T-helper 9 cell (primary cell): ENCODE data around the gene COPZ2.
"Not testable (repeated sequence)": the region's sequence is repeated elsewhere in the genome, so short reads cannot be mapped to it uniquely, and the experiment has no call there.

Experiments
- DNase-seq: peaks from one replicate; pipeline ENCODE4 v3.0.0-alpha.2; 2020

Gene COPZ2

DNA sequence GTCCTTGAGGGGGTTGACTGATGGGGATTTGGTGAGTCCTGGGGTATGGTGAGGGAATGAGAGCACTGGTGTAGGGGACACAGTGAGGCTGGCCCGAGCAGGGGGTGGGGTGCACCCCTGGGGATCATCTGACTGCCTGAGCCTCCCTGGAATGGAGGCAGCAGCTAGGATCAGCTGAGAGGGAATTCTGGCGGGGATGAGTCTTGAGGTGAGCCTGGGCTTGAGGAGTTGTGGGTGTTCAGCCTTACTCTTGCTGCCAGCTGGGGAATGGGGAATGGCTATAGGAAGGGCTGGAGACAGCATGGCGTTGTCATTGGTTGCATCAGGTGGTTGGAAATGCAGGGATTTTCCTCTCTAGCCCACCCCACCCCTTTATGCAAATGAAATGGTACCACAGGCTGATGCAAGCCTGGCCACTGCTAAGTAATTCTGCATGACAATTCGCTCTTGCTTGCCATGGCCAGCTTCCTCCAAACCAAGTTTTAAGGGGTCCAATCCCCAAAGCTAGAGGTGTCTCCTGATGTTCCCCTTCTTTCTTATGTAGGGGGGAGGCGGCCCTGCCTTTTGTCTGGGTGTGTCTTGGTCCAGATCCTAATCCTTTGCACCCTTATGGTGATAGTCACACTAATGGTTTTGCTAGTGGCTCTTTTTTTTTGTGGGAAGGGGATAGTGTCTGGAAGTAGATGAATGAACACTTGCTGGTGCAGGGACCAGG, 18.1 kb upstream of the COPZ2 start:
- DNase-seq, result no peak

DNA sequence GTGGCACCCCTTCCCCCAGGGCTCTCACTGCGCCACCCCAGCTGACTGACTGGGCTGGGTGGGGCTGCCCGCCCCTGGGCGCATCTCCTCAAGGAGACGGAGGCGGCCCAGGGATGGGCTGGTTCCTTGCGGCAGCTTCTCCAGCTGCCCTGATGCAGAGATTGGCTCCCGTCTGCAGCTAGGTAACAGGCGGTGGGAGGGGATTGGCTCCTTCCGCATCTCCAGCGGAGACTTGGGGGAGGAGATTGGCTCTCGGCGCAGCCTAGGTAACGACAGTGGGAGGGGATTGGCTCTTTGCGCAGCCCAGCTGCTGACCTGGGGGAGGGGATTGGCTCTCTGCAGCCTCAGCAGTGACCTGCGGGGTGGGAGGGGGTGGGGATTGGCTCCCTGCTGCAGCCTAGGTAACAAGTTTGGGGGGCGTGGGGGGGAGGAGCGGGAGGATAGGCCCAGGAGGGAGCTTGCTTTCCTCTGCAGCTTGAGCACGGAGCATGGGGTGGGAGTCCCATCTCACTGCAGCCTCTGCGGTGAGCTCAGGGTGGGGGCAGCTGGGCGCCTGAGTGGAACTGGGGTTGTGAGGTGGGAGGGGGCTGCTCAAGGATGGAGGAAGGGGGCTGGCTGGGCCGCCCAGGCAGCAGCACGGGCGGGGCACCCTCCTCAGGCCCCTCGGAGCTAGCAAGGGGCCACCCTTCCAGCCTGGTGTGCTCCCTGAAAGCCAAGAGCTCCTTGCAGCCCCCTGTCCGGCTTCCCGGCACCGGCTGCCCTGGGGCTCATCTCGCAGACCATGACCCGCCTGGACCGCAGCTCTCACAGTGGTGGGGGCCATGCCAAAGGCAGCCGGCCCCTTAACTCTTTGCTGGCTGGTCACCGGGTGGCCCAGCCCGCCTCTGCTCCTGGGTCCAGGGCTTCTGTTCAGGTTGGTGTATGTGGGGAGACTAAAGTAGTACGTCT, 16.9 kb upstream of the COPZ2 start:
- no peak for DNase-seq

DNA sequence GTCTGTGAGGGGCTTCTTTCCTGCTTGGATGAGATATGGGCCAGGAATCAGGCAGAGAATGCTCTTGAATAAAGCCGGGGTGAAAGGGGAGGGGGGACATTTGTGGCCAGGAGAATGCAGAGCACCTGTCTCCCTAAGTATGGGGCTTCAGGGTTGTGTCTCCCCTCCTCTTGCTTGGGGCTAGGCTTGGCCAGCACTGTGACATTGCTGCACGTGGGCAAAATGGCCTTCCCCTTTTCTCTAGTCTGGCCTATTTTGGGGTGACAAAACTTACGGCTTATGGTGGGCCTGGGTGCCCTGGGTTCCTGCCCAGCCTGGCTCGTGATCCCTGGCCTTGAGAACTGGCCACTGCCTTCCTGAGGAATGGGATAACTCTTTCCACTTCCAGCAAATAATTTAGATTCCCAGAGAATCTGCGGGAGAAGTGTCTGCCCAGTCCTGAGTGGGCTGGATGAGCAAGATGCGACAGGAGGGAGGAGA, 16.2 kb upstream of the COPZ2 start:
- DNase-seq, result no peak

DNA sequence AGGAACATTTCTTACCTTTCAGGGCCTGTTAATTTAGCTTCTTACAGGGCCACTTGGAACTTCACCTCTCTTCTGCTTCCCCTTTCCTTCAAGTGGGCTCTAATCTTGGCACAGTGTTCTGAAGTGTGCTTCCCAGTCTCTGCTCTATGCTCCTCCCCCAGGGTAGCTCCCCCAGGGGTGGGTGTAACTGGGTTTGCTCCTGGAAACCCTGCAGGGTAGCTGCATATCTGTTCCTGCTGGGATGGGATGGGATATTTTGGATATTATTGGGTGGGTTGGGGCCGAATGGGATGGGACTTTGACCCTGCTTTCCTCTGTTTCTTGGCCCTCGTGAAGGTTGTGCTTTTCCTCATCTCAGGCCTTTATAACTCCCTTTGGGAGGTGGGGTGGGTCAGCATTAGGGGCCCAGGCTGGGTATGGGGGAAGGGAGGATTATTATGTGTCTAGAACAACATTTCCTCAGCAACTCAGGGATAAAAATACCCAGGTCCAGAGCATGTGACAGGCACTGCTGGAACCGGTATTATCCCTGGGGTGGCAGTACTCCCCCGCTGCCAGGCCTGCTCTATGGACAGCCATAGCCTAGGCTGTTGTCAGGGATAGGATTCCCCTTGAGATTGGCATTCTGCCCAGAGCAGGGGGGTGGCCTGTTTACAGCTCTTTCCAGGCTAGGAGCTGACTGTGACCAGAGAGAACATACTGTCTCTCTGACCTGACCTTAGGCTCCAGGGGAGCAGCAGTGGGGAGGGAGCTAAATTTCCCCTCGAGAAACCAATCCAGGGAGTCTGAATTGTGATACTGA, 15.6 kb upstream of the COPZ2 start:
- DNase-seq, result no peak

DNA sequence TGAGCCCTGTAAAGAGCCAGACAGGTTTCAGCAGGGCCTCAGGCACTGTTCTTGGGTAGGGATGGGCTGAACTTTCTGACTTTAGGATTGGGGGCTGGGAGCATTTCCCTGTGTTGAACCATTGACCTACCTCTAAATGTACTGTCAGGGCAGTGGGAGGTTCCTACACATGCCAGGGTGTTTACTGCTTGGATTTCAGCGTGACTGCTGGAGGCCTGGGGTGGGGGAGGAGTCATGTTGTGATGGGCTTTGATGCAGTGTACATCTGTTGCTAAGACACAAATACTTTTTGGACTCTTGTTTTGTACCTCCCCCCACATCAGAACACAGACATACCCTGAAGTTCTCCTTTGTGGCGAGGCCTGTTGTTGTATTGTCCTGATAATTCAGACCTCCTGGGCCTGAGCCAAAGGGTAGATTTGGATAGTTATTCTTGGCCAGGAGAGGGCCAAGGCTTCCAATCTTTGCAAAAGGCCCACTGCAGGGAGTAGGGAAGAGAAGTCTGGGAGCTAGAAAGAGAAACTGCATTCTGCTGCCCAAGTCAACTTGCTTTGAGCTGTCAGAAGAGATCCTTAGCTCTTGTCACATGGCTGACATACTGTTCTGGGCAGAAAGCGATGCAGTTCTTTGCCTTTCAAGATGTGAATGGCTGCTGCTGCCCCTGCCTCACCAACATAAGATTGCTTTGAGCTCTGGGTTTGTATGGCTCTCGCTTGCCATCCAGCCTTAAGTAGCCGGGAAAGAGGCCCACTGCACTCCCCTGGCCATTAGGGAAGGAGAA, 14.3 kb upstream of the COPZ2 start:
- no peak for DNase-seq

DNA sequence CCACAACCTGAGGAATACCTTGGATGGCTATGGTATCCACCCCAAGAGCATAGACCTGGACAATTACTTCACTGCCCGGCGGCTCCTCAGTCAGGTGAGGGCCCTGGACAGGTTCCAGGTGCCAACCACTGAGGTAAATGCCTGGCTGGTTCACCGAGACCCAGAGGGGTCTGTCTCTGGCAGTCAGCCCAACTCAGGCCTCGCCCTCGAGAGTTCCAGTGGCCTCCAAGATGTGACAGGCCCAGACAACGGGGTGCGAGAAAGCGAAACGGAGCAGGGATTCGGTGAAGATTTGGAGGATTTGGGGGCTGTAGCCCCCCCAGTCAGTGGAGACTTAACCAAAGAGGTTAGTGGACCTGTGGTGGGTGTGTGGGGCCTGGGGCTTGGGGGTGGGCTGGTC, 13.7 kb upstream of the COPZ2 start:
- DNase-seq, result no peak

DNA sequence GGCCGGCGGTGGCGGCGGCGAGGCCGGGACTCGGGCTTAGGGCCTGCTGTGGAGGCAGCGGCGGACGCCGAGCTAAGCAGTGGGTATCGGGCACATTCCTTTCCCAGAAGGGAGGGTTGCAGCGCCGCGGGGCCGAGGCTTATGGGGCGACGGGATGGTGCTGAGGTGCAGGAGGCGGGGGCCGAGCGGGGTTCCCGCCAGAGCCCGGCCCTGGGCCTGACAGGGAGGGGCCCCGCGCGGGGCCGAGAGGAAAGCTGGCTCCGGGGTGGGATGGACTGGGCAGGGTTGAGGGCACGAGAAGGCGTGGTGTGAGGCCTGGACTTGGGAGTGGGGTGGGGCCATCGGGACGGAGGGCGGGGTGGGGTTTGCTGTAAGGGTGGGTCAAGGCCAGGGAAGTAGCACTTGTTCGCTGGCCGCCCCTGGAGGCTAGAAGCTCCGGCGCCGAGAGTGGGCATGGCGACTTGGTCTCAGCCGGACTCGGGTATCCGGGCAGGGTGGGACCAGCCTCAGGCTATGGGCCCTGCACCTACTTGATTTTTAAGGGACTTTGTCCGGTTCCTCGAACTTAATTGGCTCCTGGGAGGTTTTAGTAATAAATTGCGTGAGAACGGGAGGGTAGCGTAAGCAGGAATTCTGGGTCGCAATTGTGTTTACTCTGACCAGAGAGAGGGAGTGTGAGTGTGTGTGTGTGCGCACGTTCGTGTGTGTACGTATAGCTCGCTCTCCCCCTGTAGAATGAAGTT, 11.0 kb upstream of the COPZ2 start:
- no peak for DNase-seq

DNA sequence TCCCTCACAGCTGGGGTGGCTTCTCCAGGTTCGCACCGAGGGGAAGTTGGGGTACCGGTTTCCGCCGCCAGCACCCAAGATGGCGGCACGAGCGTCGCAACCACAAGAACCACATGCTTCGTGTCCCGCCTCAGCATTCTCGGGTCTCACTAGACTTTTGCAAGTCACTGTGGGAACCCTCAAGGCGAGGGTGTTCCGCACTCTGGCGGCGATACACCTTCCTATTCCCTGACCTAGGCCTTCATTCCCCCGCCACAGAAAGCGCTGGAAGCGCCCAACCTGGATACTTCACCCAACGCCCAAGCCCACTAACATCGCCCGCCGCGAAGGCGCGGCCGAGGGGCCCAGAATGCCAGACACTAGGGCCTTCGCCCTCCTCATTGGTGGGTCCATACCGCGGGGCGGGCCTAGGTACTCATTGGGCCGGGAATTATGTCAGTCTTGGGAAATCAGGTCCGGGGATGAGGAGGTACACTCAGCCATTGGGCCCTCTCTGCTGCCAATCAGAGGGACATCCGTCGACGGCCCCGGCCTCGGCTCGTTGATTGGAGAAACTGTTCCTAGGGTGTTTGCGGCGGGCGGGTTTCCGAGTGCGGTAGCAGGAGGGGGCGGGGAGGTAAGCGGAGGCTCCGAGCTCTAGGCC, 10.3 kb upstream of the COPZ2 start, which contains the start of gene NFE2L1:
TSS of gene NFE2L1 (plus strand) at position 619 of the 643 bp plus-strand sequence. CDS start 2,760 bp downstream, outside the sequence.
- DNase-seq, result peak; percentile 97

DNA sequence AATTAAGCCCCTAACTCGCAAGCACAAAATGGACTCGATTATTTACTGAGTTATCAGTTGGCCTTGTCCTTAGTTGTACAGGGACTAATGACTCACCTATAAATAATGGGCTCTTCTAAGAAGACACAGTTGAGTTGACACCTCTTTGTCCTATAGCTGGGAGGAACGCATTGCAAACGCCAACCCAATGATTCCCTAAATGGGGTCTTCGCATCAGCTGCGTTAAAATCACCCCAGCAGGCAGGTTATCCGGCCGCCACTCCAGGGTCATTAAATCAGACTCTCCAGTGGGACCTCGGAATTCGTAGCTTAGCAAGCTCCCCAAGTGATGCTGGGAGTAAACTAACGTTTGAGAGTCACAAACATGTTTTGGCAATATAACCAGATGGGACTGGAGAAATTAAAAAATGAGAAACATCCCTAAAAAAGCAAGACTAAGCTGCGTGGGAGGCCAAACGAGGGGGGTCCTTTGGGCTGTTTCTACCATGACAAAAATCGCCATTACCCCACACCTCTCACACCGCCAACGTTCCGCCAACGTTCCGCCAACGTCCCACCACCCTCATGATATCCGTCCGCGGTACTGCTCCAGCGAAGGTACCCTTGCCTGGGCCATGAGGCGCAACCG, 9.6 kb upstream of the COPZ2 start:
- no peak for DNase-seq

DNA sequence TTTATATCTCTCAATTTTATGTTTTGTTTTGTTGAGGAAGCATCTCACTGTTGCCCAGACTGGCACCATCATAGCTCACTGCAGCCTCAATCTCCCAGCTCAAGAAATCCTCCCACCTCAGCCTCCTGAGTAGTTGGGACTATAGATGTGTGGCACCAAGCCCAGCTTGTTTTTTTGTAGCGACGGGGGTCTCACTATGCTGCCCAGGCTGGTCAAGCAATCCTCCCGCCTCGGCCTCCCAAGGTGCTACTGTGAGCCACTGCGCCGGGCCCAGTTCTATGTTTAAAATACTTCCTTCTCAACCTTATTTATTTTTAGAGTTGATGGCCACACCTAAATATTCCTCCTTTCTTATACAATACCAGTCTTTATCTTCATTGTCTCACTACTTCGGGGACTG, 8.7 kb upstream of the COPZ2 start:
- no peak for DNase-seq

DNA sequence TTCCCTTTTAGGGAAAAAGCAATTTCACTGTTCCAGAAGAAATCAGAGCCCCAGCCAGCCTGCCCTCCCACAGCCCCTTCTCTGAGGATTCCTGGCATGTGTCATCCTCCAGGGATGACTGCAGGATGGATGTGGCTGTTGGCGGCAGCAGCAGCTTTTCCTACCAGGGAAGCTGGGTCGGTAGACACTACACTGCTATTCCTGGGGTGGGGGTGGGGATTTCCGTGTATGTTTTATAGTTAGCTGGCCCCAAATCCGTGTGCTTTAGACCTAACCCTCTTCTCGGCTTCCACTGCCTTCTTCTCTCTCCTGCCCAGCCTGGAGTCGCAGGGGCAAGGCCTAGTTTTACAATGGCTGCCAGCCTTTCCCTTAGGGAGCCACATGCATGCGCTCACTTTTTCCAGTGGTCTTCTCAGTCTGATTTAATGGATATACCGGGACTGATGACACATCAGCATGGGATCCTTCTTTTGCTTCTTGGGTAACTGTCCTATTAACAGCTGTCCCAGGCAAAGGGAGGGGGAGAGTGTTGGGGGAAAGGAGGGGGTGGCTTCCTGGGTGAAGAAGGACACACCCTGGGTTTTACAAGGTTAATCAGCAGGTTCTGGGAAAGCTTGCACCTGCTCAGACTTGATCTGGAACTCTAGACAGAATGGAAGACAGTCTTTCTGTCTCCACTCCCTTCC, 7.9 kb upstream of the COPZ2 start:
- DNase-seq, result no peak

DNA sequence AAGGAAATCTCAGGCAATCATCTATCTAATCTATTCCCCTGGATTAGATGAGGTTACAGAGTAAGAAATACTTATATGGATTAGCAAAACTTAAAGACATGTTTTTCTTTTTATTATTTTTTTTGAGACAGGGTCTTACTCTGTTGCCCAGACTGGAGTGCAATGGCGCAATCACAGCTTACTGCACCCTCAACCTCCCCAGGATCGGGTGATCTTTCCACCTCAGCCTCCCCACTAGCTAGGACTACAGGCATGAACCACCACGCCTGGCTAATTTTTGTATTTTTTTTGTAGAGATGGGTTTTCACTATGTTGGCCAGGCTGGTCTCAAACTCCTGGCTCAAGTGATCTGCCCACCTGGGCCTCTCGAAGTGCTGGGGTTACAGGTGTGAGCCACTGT, 7.3 kb upstream of the COPZ2 start:
- DNase-seq, result no peak

DNA sequence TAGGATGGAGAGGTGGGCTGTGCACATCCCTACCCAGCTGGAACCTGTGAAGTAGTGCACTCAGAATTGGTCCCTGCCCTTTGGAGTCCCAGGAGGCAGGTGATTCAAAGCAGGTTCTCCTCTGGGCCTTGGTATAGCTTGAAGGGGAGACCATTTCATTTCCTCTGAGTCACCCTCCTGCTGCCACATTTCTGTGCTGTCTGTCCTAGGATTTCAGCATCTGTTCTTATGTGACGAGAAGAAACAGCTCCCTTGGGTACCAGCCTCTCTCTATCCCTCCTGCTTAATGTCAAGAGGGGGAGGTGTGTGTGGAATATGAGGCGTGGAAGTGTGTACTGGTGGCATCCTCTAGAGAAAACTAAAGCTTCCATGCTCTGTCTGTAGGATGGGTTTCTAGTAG, 5.6 kb upstream of the COPZ2 start:
- no peak for DNase-seq

DNA sequence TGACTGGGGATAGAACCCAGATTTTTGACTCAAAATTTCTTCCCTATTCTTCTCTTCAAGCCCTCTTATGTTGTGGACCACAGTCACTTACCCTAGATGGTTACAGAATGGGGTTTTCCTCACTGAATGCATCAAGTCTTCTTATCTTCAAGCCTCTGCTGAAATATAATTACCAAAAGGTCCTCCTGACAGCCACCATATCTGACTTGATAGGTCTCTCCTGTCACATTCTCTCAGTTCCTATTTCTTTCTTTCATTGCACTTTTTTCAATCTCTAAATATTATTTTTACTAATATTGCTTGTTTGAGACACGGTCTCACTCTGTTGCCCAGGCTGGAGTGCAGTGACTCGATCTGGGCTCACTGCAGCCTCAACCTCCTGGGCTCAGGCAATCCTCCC, 1.1 kb upstream of the COPZ2 start:
- no peak for DNase-seq

DNA sequence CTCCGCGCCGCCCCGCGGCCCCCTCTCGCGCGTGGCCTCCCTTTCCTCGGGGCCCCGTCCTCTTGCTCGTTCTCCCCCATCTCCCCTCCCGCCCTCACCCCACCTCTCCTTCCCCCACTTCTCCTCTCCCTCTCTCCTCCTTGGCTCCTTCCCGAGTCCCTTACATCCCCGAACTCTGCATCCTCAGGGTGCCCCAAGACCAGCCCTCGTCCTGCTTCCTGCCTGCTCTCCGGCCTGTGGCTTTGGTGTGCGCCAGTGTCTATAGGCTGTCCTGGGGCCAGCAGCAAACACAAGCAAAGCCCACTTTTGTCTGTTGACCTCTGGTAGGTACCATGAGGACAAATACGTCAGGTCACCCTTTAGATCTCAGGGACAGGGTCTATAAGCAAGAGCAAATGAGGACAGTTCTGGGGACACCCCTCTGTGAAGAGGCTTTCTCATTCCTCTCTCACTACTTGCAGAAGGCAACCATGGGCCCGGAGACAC, 284 bp upstream of the COPZ2 start:
- no peak for DNase-seq

DNA sequence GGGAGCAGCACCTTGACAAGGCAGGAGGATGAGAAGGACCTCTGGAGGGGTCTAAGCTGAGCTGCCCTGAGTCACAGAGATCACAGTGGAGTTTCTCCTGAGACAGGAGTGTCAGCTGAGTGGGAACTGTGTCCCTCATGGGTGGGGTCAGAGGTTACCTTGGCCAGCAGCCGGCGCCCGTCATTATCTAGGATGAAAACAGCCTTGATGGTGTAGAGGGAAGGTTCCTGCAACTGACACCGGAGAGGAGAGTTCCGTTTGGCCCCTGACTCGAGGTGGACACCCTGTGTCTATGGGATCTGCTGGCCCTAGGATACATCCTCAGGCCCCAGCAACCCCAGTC, 933 bp downstream of the COPZ2 start:
- DNase-seq, result no peak

DNA sequence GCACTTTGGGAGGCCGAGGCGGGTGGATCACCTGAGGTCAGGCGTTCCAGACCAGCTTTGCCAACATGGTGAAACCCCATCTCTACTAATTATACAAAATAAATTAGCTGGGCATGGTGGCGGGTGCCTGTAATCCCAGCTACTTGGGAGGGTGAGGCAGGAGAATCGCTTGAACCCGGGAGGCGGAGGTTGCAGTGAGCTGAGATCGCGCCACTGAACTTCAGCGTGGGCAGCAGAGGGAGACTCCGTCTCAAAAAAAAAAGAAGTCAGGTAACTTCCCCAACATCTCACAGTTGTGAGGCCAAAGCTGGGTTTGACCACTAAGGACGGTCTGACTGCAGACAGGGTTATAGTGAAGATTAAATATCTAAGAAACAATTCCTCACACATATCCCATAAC, 2.9 kb downstream of the COPZ2 start:
- DNase-seq, result not testable (repeated sequence)

DNA sequence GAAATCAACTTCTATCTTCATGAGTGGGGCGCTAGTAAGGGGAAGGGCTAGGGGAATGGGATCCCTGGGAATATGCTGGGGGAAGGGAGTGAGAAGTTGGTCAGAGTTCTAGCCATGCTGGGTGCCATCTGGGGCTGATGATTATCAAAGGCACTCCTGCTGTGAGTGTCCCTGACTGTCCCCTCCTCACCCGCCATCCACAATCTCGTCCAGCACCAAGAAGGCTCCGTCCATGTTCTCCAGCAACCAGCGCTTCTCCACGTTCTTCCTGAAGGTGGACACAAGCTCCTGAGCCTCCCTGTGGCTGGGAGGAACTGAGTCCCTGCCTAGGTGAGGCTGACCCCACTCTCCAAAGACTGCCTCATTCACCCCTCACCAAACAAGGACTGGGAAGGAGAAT, 5.6 kb downstream of the COPZ2 start:
- no peak for DNase-seq

DNA sequence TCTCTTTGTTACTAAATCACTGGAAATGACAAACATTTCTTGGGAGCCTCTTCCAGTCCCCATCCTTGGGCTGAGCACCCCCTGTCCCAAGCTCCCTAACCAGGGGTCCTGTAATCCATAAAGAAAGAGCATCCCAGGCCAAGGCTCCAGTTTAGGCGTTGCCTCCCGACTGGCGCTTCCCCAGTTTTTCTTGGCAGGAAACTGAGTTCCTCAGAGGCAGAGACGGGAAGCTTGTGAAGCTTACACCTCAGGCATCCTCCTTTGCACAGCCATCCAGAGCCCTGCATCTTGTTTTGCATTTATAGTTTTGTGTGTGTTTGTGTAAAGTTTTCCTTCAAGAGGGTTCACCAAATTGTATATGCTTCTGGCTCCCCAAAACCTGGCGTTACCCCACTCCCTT, 7.1 kb downstream of the COPZ2 start:
- no peak for DNase-seq

DNA sequence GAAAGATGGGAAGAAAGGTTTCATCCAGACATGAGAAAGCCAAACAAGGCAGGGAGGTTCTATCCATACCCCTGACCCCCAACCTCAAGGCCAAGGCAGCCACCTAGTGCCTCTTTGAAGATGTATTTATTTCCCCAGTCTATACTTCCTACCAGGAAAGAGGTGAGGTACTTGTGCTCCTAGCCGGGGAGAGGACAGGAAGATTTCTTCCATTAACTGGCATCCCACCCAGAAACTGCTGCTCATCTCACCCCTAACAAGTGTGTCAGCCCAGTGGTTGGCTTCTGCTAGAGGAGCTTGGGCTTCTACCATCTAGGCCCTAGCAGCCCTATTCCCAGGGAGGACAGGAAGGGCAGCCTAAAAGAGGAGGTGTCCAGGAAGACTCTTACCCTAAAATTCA, 8.9 kb downstream of the COPZ2 start:
- no peak for DNase-seq
